ENCODE data around the gene SORCS1. TPM values are rescaled to one million over a fixed set of nuclear protein-coding genes. Genes with fewer than 3 reads are reported as not detected.

SORCS1 gene
- total RNA-seq, 6 experiments from 2014 or later = 0.09 to 0.14 (median 0.10) TPM; not detected in 3

DNA sequence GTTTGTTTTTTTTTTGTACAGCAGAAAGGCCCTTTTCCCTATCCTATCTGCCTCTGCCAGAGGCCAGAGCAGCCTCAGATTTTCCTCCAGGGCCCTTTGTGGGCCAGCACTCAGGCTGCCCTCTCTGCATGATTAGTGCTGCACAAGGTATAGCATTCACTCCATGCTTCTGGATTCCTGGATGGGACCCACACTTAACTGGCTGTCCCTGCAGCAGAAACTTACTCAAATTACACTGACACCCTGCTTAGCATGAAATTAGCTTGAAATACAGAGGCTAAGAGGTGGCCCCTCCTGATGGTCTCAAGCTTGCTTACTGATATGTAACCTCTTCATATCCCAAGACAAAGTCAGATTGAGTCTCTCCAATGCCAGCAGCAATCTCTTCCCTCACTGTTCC, 239.3 kb downstream of the SORCS1 start:
- no peaks in the 10 kb centered on the region for H3K36me3 Mint-ChIP-seq (ENCODE audit: low read depth)
- DNase-seq = no peak
- H3K4me3 Mint-ChIP-seq = no peak overlapping the region
- H3K27me3 Mint-ChIP-seq (ENCODE audit: insufficient read depth) = no peaks in the 10 kb centered on the region
- H3K4me1 Mint-ChIP-seq (ENCODE audit: low read depth) = no peaks in the 10 kb centered on the region
- TF ChIP-seq, protein P1, sequence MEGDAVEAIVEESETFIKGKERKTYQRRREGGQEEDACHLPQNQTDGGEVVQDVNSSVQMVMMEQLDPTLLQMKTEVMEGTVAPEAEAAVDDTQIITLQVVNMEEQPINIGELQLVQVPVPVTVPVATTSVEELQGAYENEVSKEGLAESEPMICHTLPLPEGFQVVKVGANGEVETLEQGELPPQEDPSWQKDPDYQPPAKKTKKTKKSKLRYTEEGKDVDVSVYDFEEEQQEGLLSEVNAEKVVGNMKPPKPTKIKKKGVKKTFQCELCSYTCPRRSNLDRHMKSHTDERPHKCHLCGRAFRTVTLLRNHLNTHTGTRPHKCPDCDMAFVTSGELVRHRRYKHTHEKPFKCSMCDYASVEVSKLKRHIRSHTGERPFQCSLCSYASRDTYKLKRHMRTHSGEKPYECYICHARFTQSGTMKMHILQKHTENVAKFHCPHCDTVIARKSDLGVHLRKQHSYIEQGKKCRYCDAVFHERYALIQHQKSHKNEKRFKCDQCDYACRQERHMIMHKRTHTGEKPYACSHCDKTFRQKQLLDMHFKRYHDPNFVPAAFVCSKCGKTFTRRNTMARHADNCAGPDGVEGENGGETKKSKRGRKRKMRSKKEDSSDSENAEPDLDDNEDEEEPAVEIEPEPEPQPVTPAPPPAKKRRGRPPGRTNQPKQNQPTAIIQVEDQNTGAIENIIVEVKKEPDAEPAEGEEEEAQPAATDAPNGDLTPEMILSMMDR (IDR thresholded peaks at IDR 0.05) = no peak
- no peak overlapping the region for H3K27ac Mint-ChIP-seq
- peaks cover 30% of the 10 kb centered on the region for H3K9me3 Mint-ChIP-seq

DNA sequence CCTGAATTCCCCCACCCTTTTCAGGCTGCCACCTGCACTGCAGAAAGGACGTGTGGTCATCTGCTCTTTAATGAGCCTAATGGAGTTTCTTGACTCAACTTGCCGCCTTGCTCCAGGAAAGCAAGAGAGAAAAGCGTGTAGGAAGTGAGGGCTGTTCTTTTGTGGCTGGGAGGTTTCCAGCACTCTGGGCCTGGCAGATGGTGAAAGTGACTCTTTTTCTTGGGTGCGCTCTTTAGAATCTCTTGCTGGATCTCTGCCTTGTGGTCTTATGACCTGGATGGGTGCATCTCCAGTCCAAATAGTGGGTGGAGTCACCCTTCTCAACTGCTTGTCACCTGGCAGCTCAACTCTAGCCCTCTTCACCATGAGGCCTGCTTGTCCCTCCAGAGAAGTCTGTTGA, 244.0 kb downstream of the SORCS1 start:
- DNase-seq = no peak
- Mint-ChIP-seq H3K9me3 (peaks cover 37% of the 10 kb centered on the region), H3K27me3 (ENCODE audit: insufficient read depth) (peaks cover 2% of the 10 kb centered on the region; the same call in 1 of the 2 replicates), H3K27ac (no peak overlapping the region), H3K4me3 (no peak overlapping the region), H3K36me3 (ENCODE audit: low read depth) (no peaks in the 10 kb centered on the region), H3K4me1 (ENCODE audit: low read depth) (no peaks in the 10 kb centered on the region)
- TF ChIP-seq, protein P1 (IDR thresholded peaks at IDR 0.05) = no peak

DNA sequence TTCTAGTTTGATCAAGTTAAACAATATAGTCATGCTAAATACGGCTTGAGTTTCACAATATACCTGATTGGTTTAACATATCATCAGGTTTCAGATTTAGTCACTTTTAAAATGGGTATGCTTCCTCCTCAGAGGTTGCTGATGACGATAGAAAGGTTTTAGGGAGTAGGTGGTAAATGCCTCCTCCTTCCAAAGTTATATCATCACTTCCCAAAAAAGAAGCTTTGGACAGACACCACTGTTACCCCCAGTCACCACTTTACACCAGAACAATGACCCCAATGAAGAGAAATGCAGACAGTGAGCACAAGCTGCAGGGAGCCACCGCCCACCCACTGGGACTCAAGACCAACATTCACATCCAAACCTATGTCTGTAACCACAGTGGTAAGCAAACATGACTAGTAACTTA, 244.6 kb downstream of the SORCS1 start:
- Mint-ChIP-seq H3K4me1 (ENCODE audit: low read depth) (no peaks in the 10 kb centered on the region), H3K27ac (no peak overlapping the region), H3K4me3 (no peak overlapping the region), H3K9me3 (peaks cover 44% of the 10 kb centered on the region), H3K27me3 (ENCODE audit: insufficient read depth) (peaks cover 2% of the 10 kb centered on the region; the same call in 1 of the 2 replicates), H3K36me3 (ENCODE audit: low read depth) (no peaks in the 10 kb centered on the region)
- no peak for DNase-seq
- TF ChIP-seq, protein P1 (IDR thresholded peaks at IDR 0.05) = no peak

DNA sequence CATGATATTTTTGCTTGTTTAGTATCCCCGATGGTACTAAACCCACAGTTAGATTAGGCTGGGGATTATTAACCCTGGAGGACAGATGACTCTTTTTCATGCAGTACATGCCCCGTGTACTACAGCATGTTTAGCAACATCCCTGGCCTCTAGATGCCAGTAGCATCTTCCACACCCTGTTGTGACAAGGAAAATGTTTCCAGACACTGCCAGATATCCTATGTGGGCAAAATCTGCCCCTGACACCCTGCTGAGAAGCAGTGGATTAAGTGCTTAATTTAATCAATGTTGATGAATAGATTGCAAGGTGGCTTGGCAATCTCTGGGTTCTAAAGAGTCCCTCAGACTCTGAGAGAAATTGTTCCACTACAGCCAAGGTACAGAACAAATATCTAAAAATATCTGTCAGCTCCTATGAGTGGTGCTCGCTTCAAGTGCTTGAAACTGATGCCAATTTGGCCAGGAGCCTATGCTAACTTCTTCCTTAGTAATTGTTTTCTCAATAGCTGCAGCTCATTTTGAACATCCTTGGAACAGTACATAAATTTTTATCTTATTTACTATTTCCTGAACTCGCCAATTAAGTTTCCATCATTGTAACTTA, 247.0 kb downstream of the SORCS1 start:
- no peak for DNase-seq
- H3K27me3 Mint-ChIP-seq (ENCODE audit: insufficient read depth) = peaks cover 2% of the 10 kb centered on the region; the same call in 1 of the 2 replicates
- TF ChIP-seq, protein P1 (IDR thresholded peaks at IDR 0.05) = no peak
- no peak overlapping the region for H3K4me3 Mint-ChIP-seq
- H3K4me1 Mint-ChIP-seq (ENCODE audit: low read depth) = no peaks in the 10 kb centered on the region
- H3K27ac Mint-ChIP-seq = no peak overlapping the region
- no peaks in the 10 kb centered on the region for H3K36me3 Mint-ChIP-seq (ENCODE audit: low read depth)
- peaks cover 51% of the 10 kb centered on the region for H3K9me3 Mint-ChIP-seq

DNA sequence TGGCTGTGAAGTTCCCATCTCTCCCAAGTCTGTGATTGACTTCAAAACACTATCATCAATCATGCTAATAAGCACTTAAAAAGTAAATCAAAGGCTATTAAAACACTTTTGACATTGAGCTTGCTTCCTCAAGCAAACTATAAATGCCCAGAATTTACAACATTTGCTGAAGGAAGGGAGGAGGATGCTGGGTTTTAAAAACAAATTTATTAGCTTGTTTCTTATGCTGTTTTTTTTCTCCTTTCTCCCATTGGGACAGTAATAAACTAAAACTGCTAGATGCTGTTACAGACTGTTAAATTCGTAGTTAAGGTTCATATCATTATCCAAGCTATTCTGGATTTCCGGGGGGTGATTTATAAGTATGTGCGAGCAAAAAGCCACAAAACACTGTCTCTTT, 250.5 kb downstream of the SORCS1 start:
- H3K27ac Mint-ChIP-seq = no peak overlapping the region
- no peak for DNase-seq

More for the DNA sequence above, 250.5 kb downstream of the SORCS1 start:
- no peak overlapping the region for H3K4me3 Mint-ChIP-seq
- H3K9me3 Mint-ChIP-seq = peaks cover 47% of the 10 kb centered on the region
- TF ChIP-seq, protein P1 (IDR thresholded peaks at IDR 0.05) = no peak
- H3K4me1 Mint-ChIP-seq (ENCODE audit: low read depth) = no peaks in the 10 kb centered on the region
- H3K27me3 Mint-ChIP-seq (ENCODE audit: insufficient read depth) = peaks cover 2% of the 10 kb centered on the region; the same call in 1 of the 2 replicates
- H3K36me3 Mint-ChIP-seq (ENCODE audit: low read depth) = no peaks in the 10 kb centered on the region
